ENCODE measurements around the gene MESD.

Gene MESD

GRCh38 chr15:81031203-81031602 lies 41.6 kb upstream of the MESD start:
- no peak overlapping the region for H3K4me3 ChIP-seq (ENCODE audit: low read depth, low read length)
- TF ChIP-seq CTCF (IDR thresholded peaks at IDR 0.05; ENCODE audit: control insufficient read depth, extremely low read depth, insufficient read depth), result no peak
- no peak for DNase-seq (ENCODE audit: low read depth)

GRCh38 chr15:81030301-81030750 lies 40.7 kb upstream of the MESD start:
- no peak for TF ChIP-seq CTCF (IDR thresholded peaks at IDR 0.05; ENCODE audit: control insufficient read depth, extremely low read depth, insufficient read depth)

GRCh38 chr15:81029414-81030300 lies 40.0 kb upstream of the MESD start:
- TF ChIP-seq CTCF (IDR thresholded peaks at IDR 0.05; ENCODE audit: control insufficient read depth, extremely low read depth, insufficient read depth), result no peak
- no peak overlapping the region for H3K4me3 ChIP-seq (ENCODE audit: low read depth, low read length)
- DNase-seq (ENCODE audit: low read depth), result no peak

More at GRCh38 chr15:81030301-81030750, 40.7 kb upstream of the MESD start:
- H3K4me3 ChIP-seq (ENCODE audit: low read depth, low read length), result no peak overlapping the region
- DNase-seq (ENCODE audit: low read depth), result no peak

- TF ChIP-seq CTCF (IDR thresholded peaks at IDR 0.05; ENCODE audit: control insufficient read depth, extremely low read depth, insufficient read depth), result no peak
- no peak overlapping the region for H3K4me3 ChIP-seq (ENCODE audit: low read depth, low read length)
- DNase-seq (ENCODE audit: low read depth), result no peak
These were observed 37.4 kb upstream of the MESD start for GRCh38 chr15:81026836-81027599.

GRCh38 chr15:81025721-81026370 lies 36.2 kb upstream of the MESD start:
- no peak for DNase-seq (ENCODE audit: low read depth)
- no peak for TF ChIP-seq CTCF (IDR thresholded peaks at IDR 0.05; ENCODE audit: control insufficient read depth, extremely low read depth, insufficient read depth)
- H3K4me3 ChIP-seq (ENCODE audit: low read depth, low read length), result no peak overlapping the region

GRCh38 chr15:81024936-81025335 lies 35.3 kb upstream of the MESD start:
- no peak overlapping the region for H3K4me3 ChIP-seq (ENCODE audit: low read depth, low read length)
- DNase-seq (ENCODE audit: low read depth), result no peak
- no peak for TF ChIP-seq CTCF (IDR thresholded peaks at IDR 0.05; ENCODE audit: control insufficient read depth, extremely low read depth, insufficient read depth)
